Neural progenitor cell (in vitro differentiated cells): ENCODE measurements around the gene MAVS.

Source experiments
- EZH2 ChIP-seq: fragments of 200-600 bp; sonication (generic); IDR thresholded peaks from 2 replicates; pipeline ENCODE4 v1.6.1; 2017; ENCODE audit warnings: antibody characterized with exemption, mild to moderate bottlenecking, moderate library complexity
- TF ChIP-seq, protein P1 (sequence below): fragments of 200-600 bp; sonication (generic); IDR thresholded peaks from 2 replicates; pipeline ENCODE4 v1.5.1; 2017; ENCODE audit warnings: antibody characterized with exemption, mild to moderate bottlenecking

DNA sequence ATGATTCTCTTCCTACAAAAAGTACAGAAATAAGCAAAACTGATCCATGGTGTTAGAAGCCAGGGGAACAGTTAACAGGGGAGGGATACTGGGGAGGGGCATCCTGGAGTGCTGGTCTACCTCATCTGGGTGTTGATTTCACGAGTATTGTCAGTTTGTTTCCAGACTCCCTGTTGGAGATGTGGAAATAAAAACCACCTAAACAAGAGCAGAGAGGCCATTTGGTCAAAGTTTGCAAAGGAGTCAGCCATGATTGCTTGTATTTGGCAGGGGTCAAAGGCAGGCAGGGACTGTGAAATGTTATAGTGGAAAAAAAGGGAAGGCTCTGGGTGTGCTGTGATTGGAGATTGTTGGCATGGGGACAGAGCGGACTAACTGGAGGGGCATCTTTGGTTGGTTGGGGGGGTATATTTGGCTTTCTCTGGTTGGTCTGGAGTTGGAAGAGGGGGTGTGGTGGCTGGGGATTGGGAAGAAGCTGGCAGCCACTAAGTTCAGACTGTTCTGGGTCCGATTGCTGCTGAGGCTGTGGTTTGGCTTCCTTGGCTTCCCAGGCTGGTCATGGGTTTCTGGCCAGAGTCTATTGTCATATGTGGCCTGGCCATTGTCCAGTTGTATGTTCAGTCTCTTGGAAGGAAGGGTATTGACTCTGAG lies 27.7 kb downstream of the MAVS start:
- TF ChIP-seq, protein P1, sequence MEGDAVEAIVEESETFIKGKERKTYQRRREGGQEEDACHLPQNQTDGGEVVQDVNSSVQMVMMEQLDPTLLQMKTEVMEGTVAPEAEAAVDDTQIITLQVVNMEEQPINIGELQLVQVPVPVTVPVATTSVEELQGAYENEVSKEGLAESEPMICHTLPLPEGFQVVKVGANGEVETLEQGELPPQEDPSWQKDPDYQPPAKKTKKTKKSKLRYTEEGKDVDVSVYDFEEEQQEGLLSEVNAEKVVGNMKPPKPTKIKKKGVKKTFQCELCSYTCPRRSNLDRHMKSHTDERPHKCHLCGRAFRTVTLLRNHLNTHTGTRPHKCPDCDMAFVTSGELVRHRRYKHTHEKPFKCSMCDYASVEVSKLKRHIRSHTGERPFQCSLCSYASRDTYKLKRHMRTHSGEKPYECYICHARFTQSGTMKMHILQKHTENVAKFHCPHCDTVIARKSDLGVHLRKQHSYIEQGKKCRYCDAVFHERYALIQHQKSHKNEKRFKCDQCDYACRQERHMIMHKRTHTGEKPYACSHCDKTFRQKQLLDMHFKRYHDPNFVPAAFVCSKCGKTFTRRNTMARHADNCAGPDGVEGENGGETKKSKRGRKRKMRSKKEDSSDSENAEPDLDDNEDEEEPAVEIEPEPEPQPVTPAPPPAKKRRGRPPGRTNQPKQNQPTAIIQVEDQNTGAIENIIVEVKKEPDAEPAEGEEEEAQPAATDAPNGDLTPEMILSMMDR = no peak
- no peak for TF ChIP-seq EZH2
